GM19328 (cell line): ENCODE results near the gene SUPT7L.
A peak's percentile ranks its signal among the peaks of the same experiment; 100 is the strongest.
"Not testable (repeated sequence)": the region's sequence is repeated elsewhere in the genome, so short reads cannot be mapped to it uniquely, and the experiment has no call there.

ENCODE experiments used
- ATAC-seq: cut with Tn5 transposase; IDR thresholded peaks from one replicate; pipeline ENCODE4 v1.9.1; 2021; ENCODE audit warnings: mild to moderate bottlenecking, moderate library complexity; ENCODE audit not compliant: unreplicated experiment

The SUPT7L gene

DNA sequence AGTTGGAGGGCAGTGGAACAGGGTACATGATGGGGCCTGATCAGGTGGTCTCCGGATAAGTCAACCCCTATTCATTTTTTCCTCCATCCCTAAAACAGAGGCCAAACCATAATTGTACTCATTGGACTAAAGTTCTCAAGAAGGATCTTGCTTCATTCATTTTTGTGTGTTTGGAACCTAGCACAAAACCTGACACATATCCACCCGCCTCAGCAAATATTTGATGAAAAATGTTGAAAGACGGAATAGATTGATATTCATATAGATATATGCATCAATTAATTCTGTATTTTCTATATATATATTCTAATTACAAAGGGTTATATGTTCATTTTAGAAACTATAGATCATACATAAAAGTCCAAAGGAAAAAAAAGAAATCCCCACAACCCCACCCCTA, 22.2 kb upstream of the SUPT7L start:
- no peak for ATAC-seq

DNA sequence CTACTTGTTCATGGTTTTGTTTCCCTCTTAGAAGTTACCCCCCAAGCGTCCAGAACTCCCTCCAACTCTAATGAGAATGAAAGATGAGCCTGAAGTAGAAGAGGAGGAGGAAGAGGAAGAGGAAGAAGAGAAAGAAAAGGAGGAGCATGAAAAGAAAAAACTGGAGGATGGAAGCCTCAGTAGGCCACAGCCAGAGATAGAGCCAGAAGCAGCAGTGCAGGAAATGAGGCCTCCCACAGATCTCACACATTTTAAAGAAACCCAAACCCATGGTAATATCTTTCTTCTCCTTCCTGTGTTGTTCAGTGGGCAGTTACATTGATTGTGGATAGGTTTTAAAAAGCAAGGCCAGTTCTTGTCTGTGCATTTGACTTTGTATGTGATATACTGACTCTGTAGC, 21.6 kb upstream of the SUPT7L start:
- ATAC-seq: not testable (repeated sequence)

DNA sequence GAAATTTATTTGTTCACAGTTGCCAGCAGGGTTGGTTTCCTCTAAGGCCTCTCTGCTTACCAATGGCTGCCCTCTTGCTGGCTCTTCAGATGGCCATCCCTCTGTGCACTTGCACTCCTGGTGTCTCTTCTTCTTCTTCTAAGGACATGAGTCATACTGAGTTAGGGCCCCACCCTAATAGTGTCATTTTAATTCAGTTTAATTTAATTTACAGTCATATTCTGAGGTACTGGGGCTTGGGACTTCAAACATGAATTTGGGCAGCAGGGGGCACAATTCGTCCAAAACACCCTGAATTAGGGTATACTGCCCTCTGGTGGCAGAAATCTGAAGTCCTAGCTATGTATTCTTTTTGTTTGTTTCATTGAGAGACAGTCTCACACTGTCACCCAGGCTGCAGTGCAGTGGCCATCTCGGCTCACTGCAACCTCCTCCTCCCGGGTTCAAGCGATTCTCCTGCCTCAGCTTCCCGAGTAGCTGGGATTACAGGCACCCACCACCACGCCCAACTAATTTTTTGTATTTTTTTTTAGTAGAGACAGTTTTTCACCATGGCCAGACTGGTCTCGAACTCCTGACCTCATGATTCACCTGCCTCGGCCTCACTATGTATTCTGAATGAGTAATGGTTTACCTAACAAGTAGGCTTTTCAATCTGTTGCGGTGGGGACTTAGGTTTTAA, 20.1 kb upstream of the SUPT7L start:
- peak; percentile 72 for ATAC-seq

DNA sequence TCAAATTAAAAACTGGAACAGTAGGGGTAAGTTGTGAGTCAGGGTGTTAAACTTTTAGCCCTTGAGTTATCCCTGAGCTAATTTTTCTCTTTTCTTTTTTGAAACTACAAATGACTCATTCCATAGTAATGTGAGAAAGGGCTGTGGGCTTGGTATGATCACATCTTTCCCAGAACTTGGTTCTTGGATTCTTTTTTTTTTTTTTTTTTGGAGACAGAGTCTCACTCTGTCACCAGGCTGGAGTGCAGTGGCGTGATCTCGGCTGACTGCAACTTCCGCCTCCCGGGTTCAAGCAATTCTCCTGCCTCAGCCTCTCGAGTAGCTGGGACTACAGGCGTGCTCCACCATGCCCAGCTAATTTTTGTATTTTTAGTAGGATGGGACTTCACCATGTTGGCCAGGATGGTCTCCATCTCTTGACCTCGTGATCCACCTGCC, 18.9 kb upstream of the SUPT7L start:
- ATAC-seq: not testable (repeated sequence)

DNA sequence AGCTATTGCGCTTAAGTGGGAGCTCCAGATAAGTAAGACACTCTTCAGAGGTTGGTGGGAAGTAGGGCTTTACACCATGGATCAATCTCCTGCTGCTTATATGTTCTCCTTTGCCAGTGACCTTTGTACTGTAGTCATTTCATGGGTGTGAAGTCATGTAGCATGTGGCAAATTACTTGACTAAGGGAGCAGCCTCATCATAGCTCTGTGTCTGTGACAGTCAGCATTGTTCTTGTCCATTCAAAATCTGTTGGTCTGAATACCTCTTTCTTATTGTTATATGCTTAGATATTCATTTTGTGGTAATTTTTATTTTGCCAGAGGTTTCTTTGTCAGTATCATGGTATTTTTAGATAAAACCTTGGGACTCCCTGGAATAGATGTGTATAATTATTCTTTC, 18.4 kb upstream of the SUPT7L start:
- no peak for ATAC-seq

DNA sequence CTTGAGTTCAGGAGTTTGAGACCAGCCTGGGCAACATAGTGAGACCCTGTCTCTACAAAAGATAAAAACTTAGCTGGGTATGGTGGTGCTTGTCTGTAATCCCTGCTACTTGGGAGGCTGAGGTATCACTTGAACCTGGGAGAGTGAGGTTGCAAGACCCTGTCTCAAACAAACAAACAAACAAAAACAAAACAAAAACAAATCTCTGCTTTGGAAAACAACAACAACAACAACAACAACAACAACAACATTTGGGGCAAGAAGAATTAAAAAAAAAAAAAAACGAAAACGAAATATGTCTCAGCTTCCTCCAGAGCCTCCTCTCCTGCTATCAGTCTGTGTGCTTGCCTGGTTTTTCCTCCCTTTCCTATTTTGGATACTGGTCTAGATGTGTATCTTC, 17.2 kb upstream of the SUPT7L start:
- no peak for ATAC-seq

DNA sequence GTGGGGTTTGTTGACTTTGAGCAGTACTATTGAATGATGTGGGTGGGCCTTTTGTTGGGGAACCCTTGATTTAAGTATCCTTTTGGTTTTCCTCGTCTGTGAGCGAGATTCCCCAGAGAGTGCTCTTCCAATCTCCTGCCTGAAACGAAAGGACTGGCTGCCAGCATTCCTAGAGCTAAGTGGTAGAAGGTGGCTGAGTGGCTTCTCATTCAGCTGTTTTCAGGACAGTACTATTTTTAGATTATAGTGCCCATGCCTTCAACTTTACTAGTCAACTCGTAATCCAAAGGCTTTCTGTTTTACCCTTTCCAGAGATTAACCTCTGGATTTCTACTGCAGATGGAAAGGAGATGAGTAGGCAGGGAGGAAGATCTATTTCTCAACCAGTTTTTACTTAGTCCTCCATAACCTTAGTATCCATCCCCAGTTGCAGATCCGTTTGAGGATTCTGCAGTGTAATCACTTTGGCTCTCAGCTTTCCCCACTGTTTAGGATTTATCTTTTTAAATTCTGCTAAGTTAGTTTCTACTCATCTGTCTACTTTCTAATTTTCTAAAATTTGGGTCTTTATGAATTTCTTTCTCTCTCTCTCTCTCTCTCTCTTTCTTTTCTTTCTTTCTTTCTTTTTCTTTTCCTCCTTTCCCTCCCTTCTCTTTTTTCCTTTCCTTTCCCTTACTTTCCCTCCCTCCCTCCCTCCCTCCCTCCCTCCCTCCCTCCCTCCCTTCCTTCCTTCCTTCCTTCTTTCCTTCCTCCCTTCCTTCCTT, 9.5 kb upstream of the SUPT7L start:
- no peak for ATAC-seq

DNA sequence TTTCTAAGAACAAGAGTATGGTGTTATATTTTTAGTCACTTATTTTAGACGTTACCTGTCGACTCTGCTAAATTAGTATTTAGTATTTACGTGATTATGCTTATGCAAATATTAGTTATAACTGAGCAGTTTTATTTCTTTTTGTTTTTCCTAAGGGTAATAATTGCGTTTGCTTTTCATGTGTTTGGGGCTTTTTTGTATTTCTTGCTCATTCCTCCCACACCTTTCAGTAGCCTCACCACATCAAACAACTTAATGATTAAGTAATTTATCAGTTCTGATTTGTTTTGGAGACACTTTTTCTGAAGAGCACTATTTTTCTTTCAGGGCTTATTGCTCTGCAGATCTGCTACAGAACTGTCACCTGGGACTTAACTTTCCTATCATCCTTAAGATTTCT, 7.8 kb upstream of the SUPT7L start:
- no peak for ATAC-seq

DNA sequence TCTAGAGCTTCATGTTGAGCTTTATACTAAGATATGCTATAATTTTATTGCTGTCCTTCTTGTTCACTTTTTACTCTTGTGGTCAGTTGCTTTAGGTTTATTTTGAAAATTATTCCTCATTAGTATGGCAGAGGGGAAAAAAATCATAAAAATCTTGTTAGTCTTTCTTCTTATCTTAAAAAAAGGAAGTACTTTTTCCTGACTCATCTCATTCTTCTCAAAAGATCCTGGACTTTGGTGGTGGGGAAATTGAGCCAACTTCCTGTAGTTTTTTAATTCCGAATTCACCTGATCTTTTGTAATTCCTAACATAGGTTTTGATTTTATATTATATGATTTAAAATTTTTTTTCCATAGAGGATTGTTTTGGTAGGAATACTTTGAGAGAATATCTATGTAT, 4.0 kb upstream of the SUPT7L start:
- ATAC-seq: no peak

DNA sequence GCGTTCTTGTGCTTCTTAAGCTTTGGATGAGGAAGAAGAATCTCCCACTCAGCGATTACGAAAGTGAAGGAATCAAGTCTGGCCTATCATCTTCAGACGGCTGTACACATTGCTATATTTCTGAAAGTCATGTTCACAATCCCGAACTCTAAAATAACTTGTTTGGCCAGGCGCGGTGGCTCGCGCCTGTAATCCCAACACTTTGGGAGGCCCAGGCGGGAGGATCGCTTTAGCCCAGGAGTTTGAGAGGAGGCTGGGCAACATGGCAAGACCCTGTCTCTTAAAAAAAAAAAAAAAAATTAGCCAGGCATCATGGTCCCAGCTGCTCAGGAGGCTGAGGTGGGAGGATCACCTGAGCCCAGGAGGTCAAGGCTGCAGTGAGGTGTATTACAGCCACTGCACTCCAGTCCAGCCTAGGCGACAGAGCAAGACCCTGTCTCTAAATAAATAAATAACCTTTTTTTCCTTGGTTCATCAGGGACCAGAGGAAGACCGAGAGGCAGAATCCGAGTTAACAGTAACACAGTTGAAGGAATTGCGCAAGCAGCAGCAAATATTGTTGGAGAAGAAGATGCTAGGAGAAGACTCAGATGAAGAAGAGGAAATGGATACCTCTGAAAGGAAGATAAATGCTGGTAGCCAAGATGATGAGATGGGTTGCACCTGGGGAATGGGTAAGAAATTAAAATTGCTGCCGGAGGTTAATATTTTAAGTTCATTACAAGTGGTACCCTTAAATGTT, 1.4 kb upstream of the SUPT7L start:
- no peak for ATAC-seq

DNA sequence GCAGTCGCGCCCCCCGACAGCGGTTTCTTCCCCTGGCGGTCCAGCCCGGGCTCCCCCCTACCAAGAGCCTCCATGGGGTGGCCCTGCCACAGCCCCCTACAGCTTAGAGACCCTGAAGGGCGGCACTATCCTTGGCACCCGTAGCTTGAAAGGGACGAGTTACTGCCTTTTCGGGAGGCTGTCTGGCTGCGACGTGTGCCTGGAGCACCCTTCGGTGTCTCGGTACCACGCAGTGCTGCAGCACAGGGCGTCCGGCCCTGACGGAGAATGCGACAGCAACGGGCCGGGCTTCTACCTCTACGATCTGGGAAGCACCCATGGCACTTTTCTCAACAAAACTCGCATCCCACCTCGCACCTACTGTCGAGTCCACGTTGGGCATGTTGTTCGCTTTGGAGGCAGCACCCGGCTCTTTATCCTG, 750 bp upstream of the SUPT7L start:
- no peak for ATAC-seq

DNA sequence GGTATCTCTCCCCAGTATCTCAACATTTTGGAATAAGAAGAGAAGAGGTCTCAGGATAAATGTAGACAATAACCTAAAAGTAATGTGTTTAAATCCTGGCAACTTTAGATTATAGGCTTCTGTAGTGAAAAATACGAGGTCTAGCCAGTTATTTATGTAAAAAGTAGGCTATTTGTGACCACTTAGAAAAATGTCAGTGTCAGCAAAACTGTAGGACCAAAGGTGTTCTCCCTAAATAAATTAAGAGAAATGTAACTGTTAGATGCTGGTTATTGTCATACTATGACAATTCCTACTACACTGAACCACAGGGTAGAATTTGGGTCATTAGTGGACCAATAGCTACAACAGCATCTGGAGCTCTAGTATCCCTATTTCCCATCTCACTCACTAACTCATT, 2.0 kb downstream of the SUPT7L start:
- ATAC-seq: no peak

DNA sequence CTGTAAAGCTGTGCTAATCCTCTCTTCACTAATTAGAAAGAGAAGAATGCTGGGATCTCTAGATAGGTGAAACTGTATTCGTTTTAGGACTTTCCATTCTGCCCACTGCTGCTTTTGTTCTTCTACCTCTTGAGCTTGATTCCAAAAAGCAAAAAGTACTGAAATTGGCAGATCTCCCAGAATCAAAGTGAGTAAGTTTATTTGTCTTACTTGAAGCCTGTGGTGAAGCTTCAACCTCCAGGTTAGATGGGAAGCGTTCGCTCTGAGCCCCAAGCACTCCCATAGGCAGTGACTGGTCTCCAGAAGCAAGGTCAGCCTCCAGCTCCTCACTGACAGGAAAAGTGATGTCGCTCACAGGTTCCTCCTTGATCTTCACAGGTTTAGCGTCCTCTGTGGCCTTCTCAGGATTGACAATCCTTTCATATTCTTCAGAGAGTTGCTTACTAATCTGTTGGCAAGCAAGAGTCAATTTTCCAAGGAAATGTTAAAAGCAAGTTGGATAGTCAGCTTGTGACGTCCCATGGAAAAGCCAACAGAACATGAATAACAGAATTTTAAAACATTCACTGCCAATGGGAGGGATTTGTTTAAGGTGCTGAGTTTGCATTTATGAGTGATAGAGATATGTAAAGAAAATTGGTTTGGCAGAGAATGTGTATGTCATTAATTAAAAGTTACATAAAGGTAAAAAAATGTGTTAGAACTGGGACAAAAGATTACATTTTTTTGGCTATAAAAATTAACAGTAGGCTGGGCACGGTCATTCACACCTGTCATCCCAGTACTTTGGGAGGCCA, 8.1 kb downstream of the SUPT7L start:
- no peak for ATAC-seq

DNA sequence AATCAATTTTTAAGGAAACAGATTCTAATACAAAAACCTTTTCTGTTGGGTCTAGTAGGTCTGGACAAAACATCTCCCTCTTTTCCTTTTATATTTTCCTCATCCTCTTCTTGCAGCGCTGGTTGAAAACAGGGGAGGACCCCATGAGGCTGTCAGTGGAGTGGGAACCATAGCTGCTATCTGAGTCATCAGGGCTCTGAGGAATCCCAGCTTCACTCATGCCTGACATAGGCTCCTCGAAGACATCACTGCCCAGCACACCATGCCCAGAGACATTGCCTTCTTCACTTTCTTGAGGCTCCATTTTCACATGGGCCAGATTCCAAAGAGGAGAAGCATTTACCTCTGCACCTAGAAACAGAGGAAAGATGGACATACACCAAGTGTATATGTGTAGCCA, 10.0 kb downstream of the SUPT7L start:
- no peak for ATAC-seq

DNA sequence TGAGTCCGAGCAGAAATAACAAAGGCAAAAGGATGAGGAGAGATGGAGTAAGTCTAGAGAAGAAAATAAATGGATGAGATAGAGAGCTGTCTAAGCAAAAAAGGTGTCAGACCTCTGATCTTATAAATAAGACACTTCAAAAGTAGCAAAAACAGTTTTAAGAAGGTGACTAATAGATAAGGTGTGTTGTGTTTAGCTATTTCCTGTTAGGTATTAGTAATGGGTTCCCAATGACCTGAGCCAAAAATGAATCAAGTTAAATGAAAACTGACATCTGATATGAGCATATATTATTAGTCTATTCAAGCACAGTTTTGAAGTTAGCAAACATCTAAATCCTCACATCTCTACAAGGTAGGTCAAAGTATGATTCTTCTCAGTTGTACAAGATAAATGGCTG, 10.6 kb downstream of the SUPT7L start:
- ATAC-seq: no peak

DNA sequence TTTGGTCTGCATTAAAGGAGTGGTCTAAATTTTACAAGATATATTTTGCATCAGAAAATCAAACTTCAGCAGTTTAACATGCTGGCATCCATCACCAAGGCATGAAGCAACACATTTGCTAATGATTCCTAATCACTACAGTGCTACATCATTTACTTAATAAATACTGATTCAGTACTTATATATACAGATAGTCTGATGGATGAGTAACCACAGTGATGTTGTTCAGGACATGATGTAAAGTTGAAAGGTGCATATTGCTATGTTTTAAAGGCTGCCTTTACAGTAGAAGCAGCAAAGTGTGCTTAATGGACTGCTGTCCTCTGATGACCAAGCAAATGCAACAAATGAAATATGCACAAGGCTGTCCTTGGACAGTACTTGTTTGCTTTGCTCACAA, 11.1 kb downstream of the SUPT7L start:
- no peak for ATAC-seq

DNA sequence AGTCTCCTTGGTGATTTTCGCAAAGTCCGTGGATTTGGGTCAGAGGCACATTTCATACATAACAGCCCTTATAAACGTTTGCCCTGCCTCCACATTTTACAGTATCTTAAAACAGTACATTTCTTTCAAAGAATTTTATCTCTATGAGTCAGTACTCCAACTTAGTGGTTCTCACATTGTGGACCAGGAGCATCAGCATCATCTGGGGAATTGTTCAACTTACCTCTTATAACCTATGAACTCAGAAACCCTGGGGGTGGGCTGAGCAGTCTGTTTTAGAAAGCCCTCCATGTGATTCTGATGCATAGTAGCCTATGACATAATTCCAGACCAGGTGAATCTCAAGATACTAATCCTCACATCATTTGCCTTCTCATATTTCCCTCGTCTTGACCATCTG, 12.4 kb downstream of the SUPT7L start:
- ATAC-seq: no peak

DNA sequence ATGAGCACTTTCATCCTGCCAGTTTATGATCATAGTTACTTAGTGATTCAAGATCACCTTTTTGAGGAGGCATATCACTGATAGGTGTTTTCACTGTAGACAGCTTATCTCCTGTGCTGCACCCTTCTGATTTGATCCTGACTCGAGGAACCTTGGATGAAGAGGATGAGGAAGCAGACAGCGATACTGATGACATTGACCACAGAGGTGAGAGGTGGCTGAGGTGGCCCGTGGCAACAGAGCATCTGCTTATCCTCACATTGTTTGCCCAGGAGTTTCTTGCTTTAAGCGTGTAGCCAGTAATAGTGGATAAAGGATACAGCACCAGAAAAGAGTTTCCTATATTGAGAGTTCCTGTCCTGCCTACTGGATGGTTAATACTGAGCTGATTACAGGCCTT, 15.7 kb downstream of the SUPT7L start:
- no peak for ATAC-seq

DNA sequence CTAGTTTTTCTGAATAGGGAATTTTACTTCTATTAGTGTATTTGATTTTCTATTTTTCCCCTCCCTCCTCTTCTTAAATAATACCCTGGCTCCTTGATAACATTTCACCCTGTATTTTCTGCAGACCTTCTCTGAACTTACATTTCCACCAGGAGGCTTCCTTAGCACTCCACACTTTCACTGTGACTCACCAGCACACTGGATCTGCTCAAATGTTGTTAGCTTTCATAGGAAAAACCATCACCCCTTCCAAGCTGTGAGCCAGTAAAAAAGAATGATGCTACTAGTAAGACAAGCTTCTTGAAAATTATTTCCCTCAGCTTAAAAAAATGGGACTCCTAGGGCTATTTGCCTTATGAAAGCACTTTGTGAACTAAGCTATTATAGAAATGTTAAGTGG, 16.1 kb downstream of the SUPT7L start:
- ATAC-seq: no peak

DNA sequence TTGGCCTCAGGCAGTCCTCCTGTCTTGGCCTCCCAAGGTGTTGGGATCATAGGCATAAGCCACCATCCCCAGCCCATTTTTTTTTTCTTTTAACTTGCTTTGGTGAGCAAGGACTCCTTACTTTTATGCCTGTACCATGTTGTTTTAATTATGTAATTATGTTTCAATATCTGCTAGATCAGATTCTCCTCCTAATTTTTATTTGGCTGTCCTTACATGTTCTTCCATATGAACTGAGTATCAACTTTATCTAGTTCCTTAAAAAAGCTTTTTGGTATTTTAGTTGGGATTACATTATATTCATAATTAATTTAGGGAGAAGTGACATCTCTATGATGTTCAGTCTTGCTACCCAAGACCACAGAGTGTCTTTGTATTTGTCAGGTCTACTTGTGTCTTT, 18.2 kb downstream of the SUPT7L start:
- ATAC-seq: no peak

DNA sequence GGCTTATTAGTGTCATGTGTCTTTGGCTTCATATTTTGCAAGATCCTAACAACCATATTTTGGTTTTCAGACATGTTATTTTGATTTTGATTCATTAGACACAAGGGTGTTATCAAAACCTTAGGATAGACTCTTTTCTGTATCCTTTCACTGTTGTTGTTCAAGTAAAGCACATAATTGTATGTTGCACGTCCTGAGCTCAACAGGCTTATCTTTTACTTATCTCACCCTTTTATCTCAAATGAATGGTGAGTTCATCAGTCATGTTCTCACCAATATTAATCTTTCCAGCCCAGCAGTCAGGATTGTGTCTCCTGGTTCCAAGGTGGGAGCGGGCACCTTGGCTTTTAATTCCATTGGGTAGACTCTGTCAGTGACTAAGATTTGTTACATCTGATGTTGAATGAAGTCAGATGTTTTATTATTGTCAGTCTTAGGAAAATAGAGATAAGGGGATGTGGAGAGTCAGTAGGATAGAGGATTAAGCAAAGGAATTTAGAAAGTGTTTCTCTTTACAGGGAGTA, 22.6 kb downstream of the SUPT7L start:
- ATAC-seq: no peak
